Thyroid gland (tissue), 4 donors: ENCODE results near the gene JAG1.

Experiments used
- CTCF ChIP-seq, 6 experiments: fragments of 200-600 bp in 3 of 6; fragments of 450-650 bp in 3 of 6; sonication (generic) in 3 of 6; IDR thresholded peaks; one replicate each; pipeline ENCODE4 v1.5.1; 2016 to 2019; ENCODE audit warnings: antibody characterized with exemption in 6 of 6, mild to moderate bottlenecking in 2 of 6, inconsistent platforms in 1 of 6, moderate library complexity in 1 of 6
- POLR2A ChIP-seq, 2 donors: fragments of 450-650 bp; IDR thresholded peaks; one replicate each; pipeline ENCODE4 v1.6.1; 2017; ENCODE audit warnings: antibody characterized with exemption in 2 of 2, mild to moderate bottlenecking in 2 of 2, moderate library complexity in 1 of 2

GRCh38 chr20:10713161-10713560 is 39.4 kb upstream of the JAG1 start:
- TF ChIP-seq CTCF (IDR thresholded peaks at IDR 0.05) (no peak), POLR2A (IDR thresholded peaks at IDR 0.05) (no peak)
